Breast epithelium (tissue), 4 donors: ENCODE data around the gene IL25. TPM values are rescaled to one million over a fixed set of nuclear protein-coding genes. Genes with fewer than 3 reads are reported as not detected.
"Not testable (repeated sequence)": the region's sequence is repeated elsewhere in the genome, so short reads cannot be mapped to it uniquely, and the experiment has no call there.

Experiments used
- DNase-seq, 2 donors: peaks; one replicate each; pipeline ENCODE4 v3.0.0-alpha.2; 2019; ENCODE audit warnings: low spot score in 2 of 2
- H3K27ac ChIP-seq, 2 donors: fragments of 200-600 bp; sonication (generic) in 1 of 2; one replicate each; pipeline ENCODE4 v1.5.1; 2016 to 2019; ENCODE audit warnings: mild to moderate bottlenecking in 1 of 2
- H3K27me3 ChIP-seq, 2 donors: fragments of 200-600 bp; sonication (generic) in 1 of 2; one replicate each; pipeline versions ENCODE4 v1.5.1 to v1.6.0; 2017 to 2019; ENCODE audit warnings: control low read depth in 1 of 2, mild to moderate bottlenecking in 1 of 2
- H3K36me3 ChIP-seq: fragments of 200-600 bp; one replicate; pipeline ENCODE4 v1.5.1; 2019
- H3K4me1 ChIP-seq, 2 donors: fragments of 200-600 bp; sonication (generic); one replicate each; pipeline ENCODE4 v1.5.1; 2016 to 2019; ENCODE audit warnings: control low read depth in 1 of 2
- H3K4me3 ChIP-seq, 3 donors: fragments of 200-600 bp; sonication (generic); 1 replicate in 2 of 3; 2 replicates in 1 of 3; pipeline ENCODE4 v1.5.1; 2016 to 2019; ENCODE audit warnings: mild to moderate bottlenecking in 3 of 3, moderate library complexity in 2 of 3
- H3K9me3 ChIP-seq, 2 donors: fragments of 200-600 bp; sonication (generic) in 1 of 2; one replicate each; pipeline ENCODE4 v1.5.1; 2016 to 2019; ENCODE audit warnings: control low read depth in 1 of 2
- POLR2A ChIP-seq: fragments of 450-650 bp; IDR thresholded peaks from one replicate; pipeline ENCODE4 v1.6.1; 2016; ENCODE audit warnings: antibody characterized with exemption, mild to moderate bottlenecking, moderate library complexity
- POLR2AphosphoS5 ChIP-seq, 3 donors: sonication (generic); formaldehyde crosslinking; IDR thresholded peaks; one replicate each; pipeline ENCODE4 v1.6.1; 2017; ENCODE audit warnings: antibody characterized with exemption in 3 of 3
- intact Hi-C: fragments of 100-400 bp; cut with DNase I; formaldehyde crosslinking; loops from one replicate; pipeline ENCODE4 v1.15.1; 2023; ENCODE audit warnings: low total_unique reads
- total RNA-seq, 3 donors: library from RNA; depleted of rRNA; stranded (reverse); fragments of >200 nt; gene quantifications; one replicate each; pipeline ENCODE4 v1.1.0, GENCODE V29; 2016
- TF ChIP-seq, protein P1 (sequence below), 3 donors: fragments of 450-650 bp; IDR thresholded peaks; one replicate each; pipeline ENCODE4 v1.5.1; 2016 to 2017; ENCODE audit warnings: antibody characterized with exemption in 3 of 3, mild to moderate bottlenecking in 3 of 3, moderate library complexity in 3 of 3

The IL25 gene
- total RNA-seq, 3 donors from 2014 or later, result not detected

DNA sequence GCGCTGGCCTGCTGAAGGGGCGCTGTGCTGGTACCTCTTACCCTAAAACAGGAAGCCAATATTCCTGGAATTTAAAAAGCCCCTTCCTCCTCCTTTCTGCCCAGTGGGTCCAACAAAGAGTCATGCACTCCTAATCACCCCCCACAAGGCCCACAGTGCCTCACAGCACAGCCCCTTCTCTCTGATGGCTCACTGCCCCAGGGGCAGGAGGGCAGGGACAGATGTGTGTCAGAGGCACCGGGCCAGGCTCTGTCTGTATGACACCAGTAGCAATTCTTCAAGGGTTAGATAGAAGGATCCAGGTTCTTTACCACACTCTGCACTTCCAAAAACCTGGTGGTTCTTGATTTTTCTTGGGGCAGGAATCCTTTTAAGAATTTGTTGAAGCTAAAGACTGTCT lies 26.5 kb downstream of the IL25 start:
- intact Hi-C loops, result no loop called here
- Histone ChIP-seq H3K4me3 (no peak overlapping the region), H3K9me3 (no peaks in the 10 kb centered on the region), H3K4me1 (no peaks in the 10 kb centered on the region), H3K36me3 (no peaks in the 10 kb centered on the region), H3K27ac (no peak overlapping the region), H3K27me3 (peaks cover 0 to 9% of the 10 kb centered on the region in 2 donors)
- TF ChIP-seq POLR2A, result no peak
- DNase-seq, result no peak

GRCh38 chr14:23399591-23399990 lies 27.0 kb downstream of the IL25 start:
- intact Hi-C loops, result no loop called here
- TF ChIP-seq POLR2A (no peak), POLR2AphosphoS5 (IDR thresholded peaks at IDR 0.05) (no peak)
- TF ChIP-seq, protein P1, sequence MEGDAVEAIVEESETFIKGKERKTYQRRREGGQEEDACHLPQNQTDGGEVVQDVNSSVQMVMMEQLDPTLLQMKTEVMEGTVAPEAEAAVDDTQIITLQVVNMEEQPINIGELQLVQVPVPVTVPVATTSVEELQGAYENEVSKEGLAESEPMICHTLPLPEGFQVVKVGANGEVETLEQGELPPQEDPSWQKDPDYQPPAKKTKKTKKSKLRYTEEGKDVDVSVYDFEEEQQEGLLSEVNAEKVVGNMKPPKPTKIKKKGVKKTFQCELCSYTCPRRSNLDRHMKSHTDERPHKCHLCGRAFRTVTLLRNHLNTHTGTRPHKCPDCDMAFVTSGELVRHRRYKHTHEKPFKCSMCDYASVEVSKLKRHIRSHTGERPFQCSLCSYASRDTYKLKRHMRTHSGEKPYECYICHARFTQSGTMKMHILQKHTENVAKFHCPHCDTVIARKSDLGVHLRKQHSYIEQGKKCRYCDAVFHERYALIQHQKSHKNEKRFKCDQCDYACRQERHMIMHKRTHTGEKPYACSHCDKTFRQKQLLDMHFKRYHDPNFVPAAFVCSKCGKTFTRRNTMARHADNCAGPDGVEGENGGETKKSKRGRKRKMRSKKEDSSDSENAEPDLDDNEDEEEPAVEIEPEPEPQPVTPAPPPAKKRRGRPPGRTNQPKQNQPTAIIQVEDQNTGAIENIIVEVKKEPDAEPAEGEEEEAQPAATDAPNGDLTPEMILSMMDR (IDR thresholded peaks at IDR 0.05), result no peak

DNA sequence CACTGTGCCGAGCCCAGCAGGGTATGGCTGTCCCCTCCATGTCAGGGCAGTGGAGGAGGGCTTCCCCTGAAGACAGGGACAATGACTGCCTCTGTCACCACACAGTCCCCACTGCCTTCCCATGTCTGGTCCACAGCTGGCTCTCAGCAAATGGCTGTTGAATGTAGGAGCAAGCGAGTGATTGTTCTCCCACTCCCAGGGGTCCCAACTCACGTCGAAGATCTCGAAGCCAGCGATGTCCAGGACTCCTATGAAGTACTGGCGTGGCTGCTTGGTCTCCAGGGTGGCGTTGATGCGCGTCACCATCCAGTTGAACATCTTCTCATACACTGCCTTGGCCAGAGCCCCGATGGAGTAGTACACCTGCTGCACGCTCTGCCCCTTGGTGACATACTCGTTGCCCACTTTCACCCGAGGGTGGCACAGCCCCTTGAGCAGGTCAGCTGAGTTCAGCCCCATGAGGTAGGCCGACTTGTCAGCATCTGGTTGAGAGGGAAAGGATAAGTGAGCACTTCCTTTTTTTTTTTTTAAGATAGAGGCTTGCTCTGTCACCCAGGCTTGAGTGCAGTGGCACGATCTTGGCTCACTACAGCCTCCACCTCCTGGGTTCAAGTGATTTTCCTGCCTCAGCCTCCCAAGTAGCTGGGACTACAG lies 28.0 kb downstream of the IL25 start:
- H3K36me3 ChIP-seq, H3K4me3 ChIP-seq, intact Hi-C loops, H3K27ac ChIP-seq, DNase-seq, H3K4me1 ChIP-seq, H3K9me3 ChIP-seq: not testable (repeated sequence)
- peaks cover 0 to 24% of the 10 kb centered on the region in 2 donors for H3K27me3 ChIP-seq

More at GRCh38 chr14:23399591-23399990, 27.0 kb downstream of the IL25 start:
- Histone ChIP-seq H3K9me3 (no peaks in the 10 kb centered on the region), H3K27me3 (peaks cover 0 to 14% of the 10 kb centered on the region in 2 donors), H3K27ac (no peak overlapping the region), H3K4me1 (no peaks in the 10 kb centered on the region), H3K4me3 (no peak overlapping the region), H3K36me3 (no peaks in the 10 kb centered on the region)
- DNase-seq, result no peak

GRCh38 chr14:23401291-23401690 lies 28.7 kb downstream of the IL25 start:
- no peaks in the 10 kb centered on the region for H3K9me3 ChIP-seq
- H3K27ac ChIP-seq, result no peak overlapping the region
- intact Hi-C loops, result no loop called here
- no peak for DNase-seq
- no peak for TF ChIP-seq POLR2AphosphoS5 (IDR thresholded peaks at IDR 0.05)
- TF ChIP-seq POLR2A, result no peak
- TF ChIP-seq, protein P1 (IDR thresholded peaks at IDR 0.05), result no peak
- no peaks in the 10 kb centered on the region for H3K36me3 ChIP-seq
- H3K4me1 ChIP-seq, result no peaks in the 10 kb centered on the region
- H3K27me3 ChIP-seq, result peaks cover 0 to 31% of the 10 kb centered on the region in 2 donors
- H3K4me3 ChIP-seq, result no peak overlapping the region

DNA sequence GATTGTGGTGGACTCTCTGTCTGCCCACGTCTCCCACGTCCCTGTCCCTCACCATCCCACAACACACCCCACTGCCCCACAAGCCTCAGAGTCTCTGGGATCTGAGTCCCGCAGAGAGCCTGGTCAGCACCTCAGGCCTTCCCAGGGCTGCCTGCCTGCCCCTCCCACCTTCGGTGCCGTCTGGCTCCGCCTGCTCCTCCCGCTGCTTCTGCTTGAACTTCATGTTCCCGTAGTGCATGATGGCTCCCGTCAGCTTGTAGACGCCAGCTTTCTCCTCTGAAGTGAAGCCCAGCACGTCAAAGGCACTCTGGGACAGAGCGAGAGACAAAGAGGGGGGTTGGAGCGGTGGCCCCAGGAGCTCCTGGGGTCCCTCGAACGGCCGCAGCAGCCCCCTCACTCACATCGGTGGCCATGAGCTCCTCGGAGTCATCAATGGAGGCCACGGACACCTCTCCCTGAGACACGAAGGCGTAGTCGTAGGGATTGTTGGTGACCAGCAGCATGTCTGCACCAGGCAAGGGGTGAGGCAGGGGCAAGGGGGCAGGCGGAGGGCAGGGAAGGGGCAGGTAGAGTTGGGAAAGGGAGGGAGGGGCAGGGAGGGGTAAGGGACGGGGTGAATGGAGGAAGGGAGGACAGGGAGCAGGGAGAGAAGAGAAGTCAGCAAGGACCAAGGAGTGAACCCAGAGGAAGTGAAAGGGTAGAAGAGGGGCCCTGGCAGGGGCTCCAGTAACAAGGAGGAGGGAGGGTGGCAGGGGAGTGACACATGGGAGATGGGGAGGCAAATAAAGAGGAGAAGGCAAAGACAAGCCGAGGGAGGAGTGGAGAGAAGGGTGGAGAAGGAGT lies 29.9 kb downstream of the IL25 start:
- H3K27me3 ChIP-seq, result peaks cover 0 to 42% of the 10 kb centered on the region in 2 donors
- no peak overlapping the region for H3K27ac ChIP-seq
- TF ChIP-seq, protein P1 (IDR thresholded peaks at IDR 0.05), result no peak
- TF ChIP-seq POLR2AphosphoS5 (IDR thresholded peaks at IDR 0.05) (no peak), POLR2A (no peak)
- intact Hi-C loops, result no loop called here
- DNase-seq, result no peak
- no peaks in the 10 kb centered on the region for H3K36me3 ChIP-seq
- no peaks in the 10 kb centered on the region for H3K9me3 ChIP-seq
- no peaks in the 10 kb centered on the region for H3K4me1 ChIP-seq
- H3K4me3 ChIP-seq, result no peak overlapping the region

DNA sequence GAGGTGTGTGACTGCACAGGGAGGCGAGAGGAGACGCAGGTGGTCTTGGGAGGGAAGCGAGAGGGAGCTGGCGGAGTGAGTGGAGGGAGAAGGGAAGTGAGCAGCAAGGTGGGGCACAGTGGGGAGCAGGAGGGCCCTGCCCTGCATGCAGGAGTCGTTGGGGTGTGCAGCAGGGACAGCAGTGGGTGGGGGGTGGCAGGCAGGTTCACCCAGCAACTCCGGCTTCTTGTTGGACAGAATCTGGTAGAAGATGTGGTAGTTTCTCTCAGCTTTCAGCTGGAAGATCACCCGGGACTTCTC lies 30.5 kb downstream of the IL25 start:
- Histone ChIP-seq H3K4me1 (no peaks in the 10 kb centered on the region), H3K27me3 (peaks cover 0 to 42% of the 10 kb centered on the region in 2 donors), H3K27ac (no peak overlapping the region), H3K36me3 (no peaks in the 10 kb centered on the region), H3K9me3 (no peaks in the 10 kb centered on the region), H3K4me3 (no peak overlapping the region)
- intact Hi-C loops, result no loop called here
- no peak for TF ChIP-seq POLR2AphosphoS5 (IDR thresholded peaks at IDR 0.05)
- TF ChIP-seq POLR2A, result no peak
- TF ChIP-seq, protein P1 (IDR thresholded peaks at IDR 0.05), result no peak
- no peak for DNase-seq
